GM12878 (cell line): ENCODE data around the gene GCSAM. TPM values are rescaled to one million over a fixed set of nuclear protein-coding genes. Genes with fewer than 3 reads are reported as not detected.

Experiments used
- HDGF ChIP-seq: fragments of 450-650 bp; IDR thresholded peaks from 2 replicates; pipeline ENCODE4 v1.6.1; 2016; ENCODE audit warnings: antibody characterized with exemption
- IRF4 ChIP-seq: IDR thresholded peaks from 2 replicates; pipeline ENCODE4 v1.6.1; 2011; ENCODE audit warnings: low read depth, low read length
- SPI1 ChIP-seq: IDR thresholded peaks from 2 replicates; pipeline ENCODE4 v1.6.1; 2011; ENCODE audit warnings: low read depth, mild to moderate bottlenecking, low read length, moderate library complexity, borderline replicate concordance; ENCODE audit not compliant: insufficient read depth
- TAF1 ChIP-seq: IDR thresholded peaks from 2 replicates; pipeline ENCODE4 v1.6.1; 2011; ENCODE audit warnings: mild to moderate bottlenecking, low read depth, low read length, borderline replicate concordance
- polyA plus RNA-seq, 11 experiments: library from polyadenylated mRNA; depleted of rRNA in 4 of 11; unstranded in 6 of 11; stranded (reverse) in 5 of 11; fragments of >200 nt; fragmentation: Nextera tagmentation in 4 of 11; fragmentation: Illumina TruSeq in 1 of 11; extraction: Ambion mirVana in 4 of 11; extraction: Trizol in 1 of 11; gene quantifications; 1 replicate in 1 of 11; 2 replicates in 10 of 11; pipeline versions ENCODE4 v1.2.1 to v1.2.3, GENCODE V29; 2011 to 2016; ENCODE audit warnings: inconsistent platforms in 2 of 11, missing spikeins in 2 of 11, low read depth in 1 of 11
- total RNA-seq, 4 experiments: library from RNA; depleted of rRNA in 3 of 4; stranded (reverse); fragments of >200 nt in 3 of 4; fragmentation: Illumina TruSeq in 1 of 4; extraction: Trizol in 1 of 4; gene quantifications; 2 replicates each; pipeline versions ENCODE4 v1.2.1 to v1.2.3, GENCODE V29; 2013 to 2021
- TF ChIP-seq, protein P1 (sequence below): fragments of 450-650 bp; IDR thresholded peaks from 2 replicates; pipeline ENCODE4 v1.6.1; 2016; ENCODE audit warnings: mild to moderate bottlenecking
- TF ChIP-seq, protein P2 (sequence below): fragments of 450-650 bp; IDR thresholded peaks from 2 replicates; pipeline ENCODE4 v1.6.1; 2017; ENCODE audit warnings: mild to moderate bottlenecking, moderate library complexity
- TF ChIP-seq, protein P3 (sequence below): fragments of 150-350 bp; IDR thresholded peaks from 2 replicates; pipeline ENCODE4 v1.6.1; 2016; ENCODE audit warnings: low read depth, low read length
- TF ChIP-seq, protein P4 (sequence below): fragments of 450-650 bp; IDR thresholded peaks from 2 replicates; pipeline ENCODE4 v1.6.1; 2018; ENCODE audit warnings: mild to moderate bottlenecking, low read depth, moderate library complexity; ENCODE audit not compliant: partially characterized antibody

The GCSAM gene
- total and polyA plus RNA-seq, 10 of the 15 experiments (the other 5 are each of a cell fraction or from before 2014, with no cell fraction given) = 81.5 to 407 (median 107) TPM

DNA sequence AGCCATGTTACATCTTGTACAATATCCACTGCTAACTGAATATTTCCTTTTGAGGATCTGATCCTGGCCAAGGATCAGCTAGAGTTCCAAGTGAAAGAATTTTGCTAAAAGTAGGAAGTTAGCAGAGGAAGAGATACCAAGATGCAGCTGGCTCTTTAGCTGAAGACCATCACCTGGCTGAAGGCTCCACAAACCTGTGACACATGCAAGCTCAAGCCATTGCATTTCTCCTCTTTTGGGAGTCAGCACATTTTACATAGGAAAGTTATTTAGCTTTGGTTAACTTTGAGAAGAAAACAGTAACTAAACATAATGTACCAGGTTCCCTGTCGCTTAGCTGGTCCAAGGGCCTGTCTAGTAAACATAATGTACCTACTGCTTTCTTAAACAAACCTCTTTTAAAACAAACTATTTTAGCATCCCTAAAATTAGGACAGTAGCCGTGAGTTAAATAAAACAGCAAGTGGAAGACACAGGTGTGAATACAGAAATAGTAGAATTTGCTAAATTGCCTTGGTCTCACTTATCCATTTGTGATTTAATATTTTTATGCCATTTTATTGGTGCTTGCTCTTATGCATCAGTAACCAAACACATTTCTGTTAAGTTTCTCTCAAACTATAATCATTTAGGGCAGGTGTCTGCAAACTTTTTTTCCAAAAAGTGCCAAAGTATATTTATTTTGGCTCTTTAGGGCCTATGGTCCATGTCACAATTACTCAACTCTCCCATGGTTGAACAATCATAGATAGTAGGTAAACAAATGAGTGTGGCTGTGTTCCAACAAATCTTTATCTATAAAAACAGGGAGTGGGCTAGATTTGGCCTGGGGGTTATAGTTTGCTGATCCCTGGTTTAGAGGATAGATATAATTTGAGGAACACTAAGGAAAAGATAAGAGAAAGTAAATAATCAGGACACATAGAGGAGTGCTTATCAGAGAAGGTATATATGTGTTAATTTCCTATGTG lies 11.2 kb downstream of the GCSAM start (continued):
- no peak for TF ChIP-seq SPI1
- TF ChIP-seq IRF4 = no peak
- 0 out of 2 replicates have a peak, but pooled peaks have one; percentile 19 for TF ChIP-seq HDGF
- TF ChIP-seq, protein P1, sequence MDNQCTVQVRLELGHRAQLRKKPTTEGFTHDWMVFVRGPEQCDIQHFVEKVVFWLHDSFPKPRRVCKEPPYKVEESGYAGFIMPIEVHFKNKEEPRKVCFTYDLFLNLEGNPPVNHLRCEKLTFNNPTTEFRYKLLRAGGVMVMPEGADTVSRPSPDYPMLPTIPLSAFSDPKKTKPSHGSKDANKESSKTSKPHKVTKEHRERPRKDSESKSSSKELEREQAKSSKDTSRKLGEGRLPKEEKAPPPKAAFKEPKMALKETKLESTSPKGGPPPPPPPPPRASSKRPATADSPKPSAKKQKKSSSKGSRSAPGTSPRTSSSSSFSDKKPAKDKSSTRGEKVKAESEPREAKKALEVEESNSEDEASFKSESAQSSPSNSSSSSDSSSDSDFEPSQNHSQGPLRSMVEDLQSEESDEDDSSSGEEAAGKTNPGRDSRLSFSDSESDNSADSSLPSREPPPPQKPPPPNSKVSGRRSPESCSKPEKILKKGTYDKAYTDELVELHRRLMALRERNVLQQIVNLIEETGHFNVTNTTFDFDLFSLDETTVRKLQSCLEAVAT = peak; percentile 40
- TF ChIP-seq, protein P2, sequence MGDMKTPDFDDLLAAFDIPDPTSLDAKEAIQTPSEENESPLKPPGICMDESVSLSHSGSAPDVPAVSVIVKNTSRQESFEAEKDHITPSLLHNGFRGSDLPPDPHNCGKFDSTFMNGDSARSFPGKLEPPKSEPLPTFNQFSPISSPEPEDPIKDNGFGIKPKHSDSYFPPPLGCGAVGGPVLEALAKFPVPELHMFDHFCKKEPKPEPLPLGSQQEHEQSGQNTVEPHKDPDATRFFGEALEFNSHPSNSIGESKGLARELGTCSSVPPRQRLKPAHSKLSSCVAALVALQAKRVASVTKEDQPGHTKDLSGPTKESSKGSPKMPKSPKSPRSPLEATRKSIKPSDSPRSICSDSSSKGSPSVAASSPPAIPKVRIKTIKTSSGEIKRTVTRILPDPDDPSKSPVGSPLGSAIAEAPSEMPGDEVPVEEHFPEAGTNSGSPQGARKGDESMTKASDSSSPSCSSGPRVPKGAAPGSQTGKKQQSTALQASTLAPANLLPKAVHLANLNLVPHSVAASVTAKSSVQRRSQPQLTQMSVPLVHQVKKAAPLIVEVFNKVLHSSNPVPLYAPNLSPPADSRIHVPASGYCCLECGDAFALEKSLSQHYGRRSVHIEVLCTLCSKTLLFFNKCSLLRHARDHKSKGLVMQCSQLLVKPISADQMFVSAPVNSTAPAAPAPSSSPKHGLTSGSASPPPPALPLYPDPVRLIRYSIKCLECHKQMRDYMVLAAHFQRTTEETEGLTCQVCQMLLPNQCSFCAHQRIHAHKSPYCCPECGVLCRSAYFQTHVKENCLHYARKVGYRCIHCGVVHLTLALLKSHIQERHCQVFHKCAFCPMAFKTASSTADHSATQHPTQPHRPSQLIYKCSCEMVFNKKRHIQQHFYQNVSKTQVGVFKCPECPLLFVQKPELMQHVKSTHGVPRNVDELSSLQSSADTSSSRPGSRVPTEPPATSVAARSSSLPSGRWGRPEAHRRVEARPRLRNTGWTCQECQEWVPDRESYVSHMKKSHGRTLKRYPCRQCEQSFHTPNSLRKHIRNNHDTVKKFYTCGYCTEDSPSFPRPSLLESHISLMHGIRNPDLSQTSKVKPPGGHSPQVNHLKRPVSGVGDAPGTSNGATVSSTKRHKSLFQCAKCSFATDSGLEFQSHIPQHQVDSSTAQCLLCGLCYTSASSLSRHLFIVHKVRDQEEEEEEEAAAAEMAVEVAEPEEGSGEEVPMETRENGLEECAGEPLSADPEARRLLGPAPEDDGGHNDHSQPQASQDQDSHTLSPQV = no peak
- TF ChIP-seq, protein P3, sequence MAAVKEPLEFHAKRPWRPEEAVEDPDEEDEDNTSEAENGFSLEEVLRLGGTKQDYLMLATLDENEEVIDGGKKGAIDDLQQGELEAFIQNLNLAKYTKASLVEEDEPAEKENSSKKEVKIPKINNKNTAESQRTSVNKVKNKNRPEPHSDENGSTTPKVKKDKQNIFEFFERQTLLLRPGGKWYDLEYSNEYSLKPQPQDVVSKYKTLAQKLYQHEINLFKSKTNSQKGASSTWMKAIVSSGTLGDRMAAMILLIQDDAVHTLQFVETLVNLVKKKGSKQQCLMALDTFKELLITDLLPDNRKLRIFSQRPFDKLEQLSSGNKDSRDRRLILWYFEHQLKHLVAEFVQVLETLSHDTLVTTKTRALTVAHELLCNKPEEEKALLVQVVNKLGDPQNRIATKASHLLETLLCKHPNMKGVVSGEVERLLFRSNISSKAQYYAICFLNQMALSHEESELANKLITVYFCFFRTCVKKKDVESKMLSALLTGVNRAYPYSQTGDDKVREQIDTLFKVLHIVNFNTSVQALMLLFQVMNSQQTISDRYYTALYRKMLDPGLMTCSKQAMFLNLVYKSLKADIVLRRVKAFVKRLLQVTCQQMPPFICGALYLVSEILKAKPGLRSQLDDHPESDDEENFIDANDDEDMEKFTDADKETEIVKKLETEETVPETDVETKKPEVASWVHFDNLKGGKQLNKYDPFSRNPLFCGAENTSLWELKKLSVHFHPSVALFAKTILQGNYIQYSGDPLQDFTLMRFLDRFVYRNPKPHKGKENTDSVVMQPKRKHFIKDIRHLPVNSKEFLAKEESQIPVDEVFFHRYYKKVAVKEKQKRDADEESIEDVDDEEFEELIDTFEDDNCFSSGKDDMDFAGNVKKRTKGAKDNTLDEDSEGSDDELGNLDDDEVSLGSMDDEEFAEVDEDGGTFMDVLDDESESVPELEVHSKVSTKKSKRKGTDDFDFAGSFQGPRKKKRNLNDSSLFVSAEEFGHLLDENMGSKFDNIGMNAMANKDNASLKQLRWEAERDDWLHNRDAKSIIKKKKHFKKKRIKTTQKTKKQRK = no peak
- no peak for TF ChIP-seq TAF1
- TF ChIP-seq, protein P4, sequence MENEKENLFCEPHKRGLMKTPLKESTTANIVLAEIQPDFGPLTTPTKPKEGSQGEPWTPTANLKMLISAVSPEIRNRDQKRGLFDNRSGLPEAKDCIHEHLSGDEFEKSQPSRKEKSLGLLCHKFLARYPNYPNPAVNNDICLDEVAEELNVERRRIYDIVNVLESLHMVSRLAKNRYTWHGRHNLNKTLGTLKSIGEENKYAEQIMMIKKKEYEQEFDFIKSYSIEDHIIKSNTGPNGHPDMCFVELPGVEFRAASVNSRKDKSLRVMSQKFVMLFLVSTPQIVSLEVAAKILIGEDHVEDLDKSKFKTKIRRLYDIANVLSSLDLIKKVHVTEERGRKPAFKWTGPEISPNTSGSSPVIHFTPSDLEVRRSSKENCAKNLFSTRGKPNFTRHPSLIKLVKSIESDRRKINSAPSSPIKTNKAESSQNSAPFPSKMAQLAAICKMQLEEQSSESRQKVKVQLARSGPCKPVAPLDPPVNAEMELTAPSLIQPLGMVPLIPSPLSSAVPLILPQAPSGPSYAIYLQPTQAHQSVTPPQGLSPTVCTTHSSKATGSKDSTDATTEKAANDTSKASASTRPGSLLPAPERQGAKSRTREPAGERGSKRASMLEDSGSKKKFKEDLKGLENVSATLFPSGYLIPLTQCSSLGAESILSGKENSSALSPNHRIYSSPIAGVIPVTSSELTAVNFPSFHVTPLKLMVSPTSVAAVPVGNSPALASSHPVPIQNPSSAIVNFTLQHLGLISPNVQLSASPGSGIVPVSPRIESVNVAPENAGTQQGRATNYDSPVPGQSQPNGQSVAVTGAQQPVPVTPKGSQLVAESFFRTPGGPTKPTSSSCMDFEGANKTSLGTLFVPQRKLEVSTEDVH = no peak
